GM18519 (cell line): ENCODE results near the gene AGBL1.

Source experiments
- ATAC-seq: cut with Tn5 transposase; IDR thresholded peaks from one replicate; pipeline ENCODE4 v1.9.1; 2021; ENCODE audit warnings: mild to moderate bottlenecking, moderate library complexity; ENCODE audit not compliant: unreplicated experiment, low FRiP score

The AGBL1 gene

DNA sequence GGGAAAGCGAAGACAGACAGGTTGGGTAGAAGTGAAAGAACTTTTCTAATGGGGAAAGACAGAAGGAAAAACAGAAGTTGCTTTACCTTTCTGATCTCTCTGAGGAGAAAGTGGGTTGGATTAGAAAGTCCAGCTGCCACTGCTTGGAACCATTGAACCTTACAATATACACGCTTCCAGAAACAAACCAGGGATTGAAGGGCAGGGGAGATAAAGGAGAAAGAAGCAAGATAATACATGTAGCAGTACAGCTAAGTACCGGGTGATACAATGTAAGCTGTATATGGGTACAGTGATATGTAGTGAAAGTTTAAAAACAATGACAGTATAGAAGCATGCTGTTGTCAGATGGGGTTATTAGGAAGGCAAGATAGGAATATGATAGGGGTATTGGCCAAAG, 684.4 kb downstream of the AGBL1 start:
- ATAC-seq, result no peak

DNA sequence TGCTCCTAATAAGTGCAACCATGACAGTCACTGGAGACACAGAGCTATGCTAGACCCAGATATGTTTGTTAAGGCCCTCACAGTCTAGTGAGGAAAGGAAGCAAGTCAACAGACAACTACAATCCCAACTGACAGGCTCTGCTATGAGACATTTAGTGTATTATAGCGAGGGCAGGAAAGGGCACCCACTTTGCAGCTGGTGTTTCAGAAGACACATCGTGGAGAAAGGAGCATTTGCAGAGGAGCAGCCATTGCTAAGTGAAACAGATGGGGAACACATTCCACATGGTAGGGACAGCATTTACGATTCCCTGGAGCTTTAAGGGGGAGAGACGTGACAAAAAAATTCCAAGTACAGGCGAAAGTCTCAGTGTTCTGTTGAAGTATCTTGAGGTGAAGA, 685.6 kb downstream of the AGBL1 start:
- ATAC-seq, result no peak

DNA sequence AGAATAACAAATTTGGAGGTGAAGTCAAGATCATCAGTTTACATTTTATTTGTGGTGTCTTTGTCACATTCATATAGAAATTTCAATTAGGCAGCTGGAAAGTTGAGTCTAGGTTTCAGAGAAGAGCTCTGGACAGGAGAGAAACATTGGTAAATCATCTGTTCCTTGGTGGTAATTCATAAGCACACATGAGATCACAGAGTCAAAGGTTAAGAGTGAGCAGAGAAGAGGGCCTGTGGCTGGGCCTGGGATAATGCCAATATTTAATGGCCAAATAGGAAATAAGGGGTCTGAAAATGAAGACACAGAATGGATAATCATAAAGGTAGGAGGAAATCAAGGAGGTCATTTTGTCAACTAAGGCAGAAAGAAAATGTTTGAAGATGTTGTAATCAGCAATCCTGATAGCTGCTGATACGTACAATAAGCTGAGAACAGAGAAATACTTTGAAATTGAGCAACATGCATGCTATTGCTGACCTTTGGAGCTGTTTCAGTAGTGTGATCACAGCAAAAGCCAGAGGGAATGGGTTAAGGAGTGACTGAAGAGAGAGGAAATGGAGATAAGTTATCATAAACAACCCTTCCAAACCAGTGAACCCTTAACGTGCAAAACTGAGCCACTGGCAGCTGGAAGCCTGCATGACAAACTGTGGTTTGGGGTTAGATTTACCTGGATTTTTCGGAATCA, 692.8 kb downstream of the AGBL1 start:
- ATAC-seq, result no peak

DNA sequence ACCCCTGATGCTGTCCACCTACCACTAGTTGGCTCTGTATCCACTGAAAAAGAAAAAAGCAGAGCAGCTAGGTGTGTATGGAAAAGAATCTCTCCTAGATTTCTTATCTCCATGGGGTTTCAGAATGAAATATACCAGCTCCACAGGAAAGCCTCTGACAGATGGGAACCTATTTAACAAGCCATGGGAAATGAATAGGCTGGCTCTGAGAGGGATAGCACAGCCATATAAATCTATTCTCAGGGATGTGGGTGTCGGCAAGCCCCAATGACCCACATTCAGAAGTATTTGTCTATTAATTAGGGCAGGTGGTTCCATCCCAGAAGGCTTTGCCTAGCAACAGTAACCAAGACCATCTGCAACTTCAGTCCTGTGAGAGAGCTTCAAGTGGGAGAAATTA, 694.1 kb downstream of the AGBL1 start:
- ATAC-seq, result no peak

DNA sequence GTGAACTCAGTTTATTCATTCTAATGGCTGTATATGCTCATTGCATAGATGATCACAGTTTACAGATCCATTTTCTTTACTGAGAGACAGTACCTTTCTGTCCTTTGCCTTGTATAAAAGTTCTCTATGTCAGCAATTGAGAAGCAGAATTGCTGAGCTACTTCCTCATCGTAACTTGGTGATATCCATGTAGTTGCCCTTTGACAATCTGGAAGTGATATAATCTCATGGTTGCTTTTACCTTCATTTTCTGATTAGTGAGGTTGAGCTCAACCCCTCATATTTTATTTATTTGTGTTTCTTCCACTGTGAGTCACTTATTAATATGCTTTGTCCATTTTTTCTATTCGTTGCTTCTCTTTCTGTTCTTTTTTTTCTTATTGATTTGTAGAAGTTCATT, 696.5 kb downstream of the AGBL1 start:
- no peak for ATAC-seq

DNA sequence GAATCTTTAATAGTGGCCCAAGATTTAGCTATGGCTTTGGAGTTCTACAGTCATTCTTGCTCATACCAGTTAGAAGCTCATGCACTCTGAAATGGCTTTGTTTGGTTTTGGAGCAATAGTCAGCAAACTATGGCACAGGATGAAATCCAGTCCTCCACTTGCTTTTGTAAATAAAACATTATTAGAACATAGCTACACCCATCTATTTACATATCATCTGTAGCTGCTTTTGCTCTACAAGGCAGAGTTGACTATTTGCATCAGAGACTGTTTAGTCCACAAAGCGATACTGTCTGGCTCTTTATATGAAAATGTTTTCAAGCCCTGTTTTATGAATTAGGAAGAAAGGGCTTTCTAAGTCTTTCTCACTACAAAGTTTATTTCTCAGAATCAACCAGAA, 716.9 kb downstream of the AGBL1 start:
- ATAC-seq, result no peak

DNA sequence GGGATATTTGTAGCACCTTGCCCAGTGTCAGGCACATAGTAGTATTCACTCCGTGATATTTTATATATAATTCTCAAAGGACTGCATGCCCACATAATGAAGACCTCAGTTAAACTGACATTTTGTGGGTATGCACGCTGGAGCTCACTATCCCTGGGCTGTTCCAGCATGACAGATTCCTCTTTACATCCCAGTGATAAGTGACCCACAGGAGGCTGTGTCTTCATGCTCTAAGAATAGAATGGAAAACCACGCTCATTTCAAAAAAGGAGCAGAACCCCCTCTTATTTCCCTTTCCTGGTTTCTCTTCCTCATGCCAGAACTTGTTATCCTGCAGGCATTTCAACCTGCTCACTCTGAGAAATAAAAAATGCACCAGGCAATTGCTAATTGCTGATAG, 717.5 kb downstream of the AGBL1 start:
- ATAC-seq, result no peak

DNA sequence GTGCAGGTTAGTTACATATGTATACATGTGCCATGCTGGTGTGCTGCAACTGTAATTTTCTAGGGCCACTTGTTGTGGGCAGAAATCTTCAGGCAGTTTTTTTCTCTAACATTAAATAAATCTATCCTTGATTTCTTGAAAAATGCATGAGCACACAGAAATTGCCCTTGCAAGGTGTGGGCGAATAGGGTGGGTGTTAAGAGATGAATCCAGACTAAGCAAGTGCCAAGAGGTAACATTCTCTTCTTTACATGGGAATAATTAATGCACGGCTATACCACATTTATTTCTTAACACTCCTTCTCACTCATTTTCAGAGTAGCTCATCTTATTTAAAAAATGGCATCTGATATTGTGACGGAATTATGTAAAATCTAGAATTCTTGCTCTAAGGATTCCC, 719.6 kb downstream of the AGBL1 start:
- no peak for ATAC-seq

DNA sequence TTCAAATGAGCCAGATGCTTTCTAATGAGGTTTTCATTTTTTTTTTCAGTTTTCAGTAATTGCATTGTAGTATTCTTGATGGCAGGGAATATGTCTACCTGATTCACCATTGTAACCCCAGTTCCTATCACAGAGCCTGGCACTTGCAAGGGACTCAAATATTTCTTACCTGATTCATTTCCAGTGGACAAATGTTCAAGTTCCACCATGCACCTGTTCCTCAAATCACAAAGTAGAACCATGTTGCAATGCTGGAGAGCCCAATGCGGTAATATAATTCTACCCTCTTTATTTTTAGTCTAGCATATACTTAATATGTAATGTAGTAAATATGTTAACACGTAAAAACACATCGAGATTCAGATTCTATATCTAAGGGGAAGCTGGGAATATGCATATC, 722.6 kb downstream of the AGBL1 start:
- no peak for ATAC-seq

DNA sequence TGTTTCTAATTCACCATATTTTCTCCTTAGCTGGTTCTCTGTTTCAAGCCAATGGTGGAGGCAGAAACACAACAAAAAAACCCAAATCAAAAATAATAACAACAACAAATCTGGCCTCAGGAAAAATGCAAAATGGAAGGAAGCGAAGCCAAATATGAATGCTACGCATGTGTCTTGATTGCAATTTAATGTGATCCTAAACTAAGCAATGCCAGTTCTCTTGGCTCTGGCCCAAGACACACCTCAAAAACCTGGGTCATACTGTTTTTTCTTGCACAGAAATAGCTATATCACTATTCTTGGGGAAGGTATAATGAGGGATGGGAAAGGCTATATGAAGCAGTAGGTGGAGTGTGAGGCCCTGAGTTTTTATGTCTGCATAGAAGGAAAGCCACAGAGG, 724.7 kb downstream of the AGBL1 start:
- ATAC-seq, result no peak

DNA sequence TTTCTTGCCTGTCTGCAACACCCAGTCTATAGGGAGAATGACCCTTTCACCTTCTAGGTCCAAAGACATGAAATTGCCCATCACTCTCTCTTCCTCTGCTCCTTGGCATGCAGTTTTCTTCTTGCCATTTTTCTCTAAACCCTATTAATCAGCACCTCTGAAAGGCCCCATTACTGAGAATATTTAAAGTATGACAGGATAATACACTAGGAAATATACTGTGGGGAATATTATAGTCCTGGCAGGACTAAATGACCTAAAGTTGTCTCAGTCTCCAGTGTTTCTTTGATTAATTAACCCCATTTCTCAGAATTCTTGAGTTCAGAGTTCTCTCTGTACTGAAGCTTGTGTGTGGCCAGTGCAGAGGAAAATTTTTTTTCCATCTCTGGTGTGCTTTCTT, 730.7 kb downstream of the AGBL1 start:
- no peak for ATAC-seq

DNA sequence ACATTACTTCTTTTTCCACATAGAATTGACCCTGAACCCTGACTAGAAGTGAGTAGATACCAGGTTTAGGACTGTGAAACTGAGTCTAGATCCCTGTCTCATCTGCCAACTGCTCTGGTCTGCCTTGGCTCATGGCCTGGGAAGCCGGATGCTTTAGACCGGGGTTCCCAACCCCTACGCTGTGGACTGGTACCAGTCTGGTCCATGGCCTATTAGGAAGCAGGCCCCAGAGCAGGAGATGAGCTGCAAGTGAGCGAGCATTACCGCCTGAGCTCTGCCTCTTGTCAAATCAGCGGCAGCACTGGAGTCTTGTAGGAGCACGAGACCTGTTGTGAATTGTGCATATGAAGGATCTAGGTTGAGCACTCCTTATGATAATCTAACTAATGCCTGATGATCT, 734.2 kb downstream of the AGBL1 start:
- ATAC-seq, result no peak

DNA sequence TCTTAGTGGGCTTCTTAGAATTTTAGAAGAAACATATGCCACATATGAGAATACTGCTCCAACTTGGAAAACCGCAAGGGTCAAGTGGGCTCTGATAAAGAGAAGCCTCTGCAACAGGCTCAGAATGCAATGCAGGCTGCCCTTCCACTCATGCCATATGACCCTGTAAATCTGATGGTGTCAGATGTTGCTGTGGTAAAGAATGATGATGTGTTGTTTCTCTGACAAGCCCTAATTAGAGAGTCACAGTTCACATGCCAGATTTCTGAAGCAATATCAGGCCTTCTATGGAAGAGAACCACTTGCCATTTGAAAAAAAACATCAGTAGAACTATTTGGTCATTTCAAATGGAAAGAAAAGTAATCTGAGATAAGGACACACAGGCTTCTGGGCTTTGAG, 749.6 kb downstream of the AGBL1 start:
- ATAC-seq, result no peak

DNA sequence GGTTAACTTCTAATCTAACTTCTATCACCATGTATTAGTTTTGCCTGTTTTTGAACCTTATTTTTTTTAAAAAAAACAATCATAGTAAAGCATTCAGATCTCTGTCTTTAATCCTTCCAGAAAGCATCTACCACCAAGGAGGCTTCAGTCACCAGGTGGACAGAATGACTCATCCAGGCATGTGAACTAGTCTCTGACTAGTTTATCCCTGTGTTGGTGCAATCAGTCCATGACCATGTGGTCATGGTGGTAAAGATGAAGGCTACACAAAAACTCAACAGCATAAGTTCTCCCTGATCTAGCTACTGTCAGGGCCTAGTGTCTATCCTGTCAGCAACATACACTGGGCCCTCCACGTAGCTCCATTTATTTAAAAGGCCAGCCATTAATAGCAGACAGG, 750.6 kb downstream of the AGBL1 start:
- ATAC-seq, result no peak

DNA sequence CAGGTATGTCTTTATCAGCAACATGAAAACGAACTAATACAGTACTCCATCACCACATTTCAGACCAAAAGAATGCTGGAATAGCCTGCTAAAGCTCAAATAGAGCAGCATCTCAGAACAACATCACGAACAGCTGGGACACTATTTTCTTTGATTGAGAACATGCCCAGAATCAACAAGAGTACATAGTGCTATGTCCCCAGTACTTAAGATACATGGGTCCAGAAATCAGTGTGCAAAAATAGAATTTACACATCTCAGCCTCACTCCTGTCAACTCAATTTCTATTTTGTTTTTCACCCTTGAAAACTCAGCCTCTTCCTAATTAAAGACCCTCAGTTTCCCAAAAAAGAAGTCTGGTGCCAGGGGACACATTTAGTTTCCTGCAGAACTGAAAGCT, 753.9 kb downstream of the AGBL1 start:
- ATAC-seq, result no peak

DNA sequence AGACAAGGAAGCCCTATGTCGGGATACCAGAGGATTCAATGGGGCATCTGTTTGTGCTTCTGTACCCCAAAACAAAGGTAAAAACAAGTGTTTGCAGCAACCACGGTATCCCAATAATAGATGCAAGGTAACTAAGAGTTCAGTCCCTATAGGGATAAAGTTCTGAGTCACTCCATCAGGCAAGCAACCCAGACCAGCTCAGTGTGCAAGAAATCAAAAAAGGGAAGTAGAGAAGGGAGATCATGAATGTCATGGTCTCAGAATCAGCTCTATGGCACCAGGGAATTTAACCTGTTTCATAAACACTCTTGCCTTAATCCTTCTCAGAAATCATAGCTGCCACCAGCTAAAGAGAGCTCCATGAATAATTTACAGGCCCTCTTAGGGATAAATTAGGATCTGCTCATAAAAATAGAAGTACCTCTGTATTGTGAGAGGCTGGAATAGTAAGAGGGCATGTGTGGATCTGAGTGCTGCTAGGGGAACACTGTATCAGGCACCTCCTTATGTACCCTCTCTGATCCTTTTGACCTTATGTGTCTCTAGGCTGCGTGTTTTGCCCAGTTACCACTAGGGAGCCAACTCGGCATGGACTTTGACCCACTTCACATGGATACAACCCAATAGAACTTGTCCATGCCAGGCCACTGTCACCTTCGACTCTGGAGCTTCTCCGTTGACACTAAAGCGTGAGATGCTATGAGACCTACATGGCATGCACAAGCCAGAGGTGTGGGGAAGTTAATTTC, 754.6 kb downstream of the AGBL1 start:
- no peak for ATAC-seq

DNA sequence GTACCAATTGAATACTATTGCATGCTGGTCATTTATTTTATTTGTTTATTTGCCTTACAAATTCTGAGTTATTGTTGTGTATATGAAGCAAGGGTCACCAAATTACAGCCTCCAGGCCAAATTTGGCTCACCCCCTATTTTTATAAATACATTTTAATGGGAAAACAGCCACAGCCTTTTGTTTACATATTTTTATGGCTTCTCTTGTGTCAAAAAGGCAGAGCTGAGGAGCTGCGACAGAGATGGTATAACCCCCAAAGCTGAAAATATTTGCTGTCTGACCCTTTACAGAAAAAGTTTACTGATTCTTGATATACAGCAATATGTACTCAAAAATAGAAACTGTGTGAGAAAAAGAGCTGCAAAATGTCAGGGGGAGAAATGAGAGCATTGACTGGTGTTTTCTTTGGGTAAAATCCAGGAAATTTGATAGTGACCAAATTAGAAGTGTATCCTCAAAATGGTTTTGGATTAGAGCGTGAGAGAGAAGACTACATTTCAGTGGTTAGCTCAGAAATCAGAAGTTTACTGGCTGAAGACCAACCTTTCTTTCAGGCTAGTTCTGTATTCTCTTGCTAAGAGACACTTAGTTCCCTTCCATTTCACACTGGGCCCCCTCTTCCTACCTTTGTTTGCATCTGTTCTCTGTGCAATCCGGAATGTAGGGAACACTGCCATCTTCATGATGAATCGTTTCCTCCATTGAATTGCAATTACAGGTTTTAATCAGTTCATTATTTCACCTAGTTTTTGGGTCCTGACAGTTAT, 757.8 kb downstream of the AGBL1 start:
- ATAC-seq, result no peak

DNA sequence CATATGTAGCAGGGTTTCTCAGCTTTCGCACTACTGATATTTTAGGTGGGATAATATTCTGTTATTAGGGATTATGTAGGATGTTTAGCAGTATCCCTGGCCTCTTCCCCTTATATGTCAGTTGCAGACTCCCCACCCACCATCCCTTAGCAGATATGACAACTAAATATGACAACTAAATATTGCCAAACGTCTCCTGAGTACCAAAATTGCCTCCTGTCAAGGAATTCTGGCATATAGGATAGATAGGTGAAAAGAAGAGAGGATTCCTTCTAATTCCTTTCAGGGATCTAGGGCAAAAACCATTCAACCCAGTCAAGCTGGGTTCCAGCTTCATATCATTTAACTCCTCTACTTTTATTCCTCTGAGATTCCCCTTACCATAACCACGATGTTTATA, 759.8 kb downstream of the AGBL1 start:
- no peak for ATAC-seq

DNA sequence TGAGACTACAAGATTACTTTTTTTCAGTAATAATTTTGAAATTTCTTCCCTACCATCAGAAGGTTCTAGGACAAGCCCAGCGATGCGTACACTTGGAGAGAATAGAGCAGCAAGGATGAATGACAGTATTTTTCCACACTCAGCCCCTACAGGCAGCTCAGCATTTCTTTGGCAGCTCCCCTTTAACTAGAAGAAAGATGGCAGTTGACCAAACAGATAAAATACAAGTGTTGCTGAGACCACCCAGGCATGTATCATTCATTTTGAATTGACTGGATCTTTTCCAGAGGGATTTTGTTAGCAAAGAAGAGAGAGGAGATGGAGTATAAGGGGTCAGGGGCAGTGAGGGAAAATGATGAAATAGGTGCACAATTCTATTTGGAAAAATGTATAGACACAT, 761.3 kb downstream of the AGBL1 start:
- no peak for ATAC-seq

DNA sequence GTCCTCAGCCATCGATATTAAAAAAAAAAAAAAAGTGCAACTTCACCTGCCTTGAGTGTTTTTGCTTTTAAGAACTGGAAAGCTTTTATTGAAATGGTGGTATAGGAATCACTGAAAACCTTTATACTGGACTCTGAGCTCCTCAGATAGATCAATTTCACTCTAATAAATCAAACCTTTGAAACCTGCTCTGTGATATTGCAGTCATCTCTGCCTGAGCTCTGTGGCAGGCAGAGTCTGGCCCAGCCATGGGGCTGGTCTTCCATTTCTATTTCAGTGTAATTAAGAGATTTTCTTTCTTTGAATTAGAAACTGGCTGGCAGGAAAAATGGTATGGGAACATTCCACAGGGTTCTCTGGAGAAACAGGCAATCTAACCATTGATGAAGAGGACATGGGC, 762.5 kb downstream of the AGBL1 start:
- no peak for ATAC-seq

DNA sequence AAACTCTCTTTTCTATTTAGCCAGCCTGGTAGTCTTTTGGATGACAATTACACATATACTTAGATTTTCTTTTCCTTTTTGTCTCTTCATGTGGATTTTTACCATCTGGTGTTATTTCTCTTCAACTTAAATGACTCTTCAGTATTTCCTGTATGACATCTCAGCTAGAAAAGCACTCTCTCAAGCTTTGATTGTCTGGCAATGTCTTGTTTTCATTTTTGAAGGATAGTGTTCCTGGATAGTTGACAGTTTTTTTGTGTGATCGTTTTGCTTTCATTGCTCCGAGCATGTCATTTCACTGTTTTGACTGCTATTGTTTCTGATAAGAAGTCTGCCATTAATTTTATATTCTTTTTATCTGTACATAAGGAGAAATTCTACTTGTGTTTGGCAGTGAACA, 766.4 kb downstream of the AGBL1 start:
- no peak for ATAC-seq

DNA sequence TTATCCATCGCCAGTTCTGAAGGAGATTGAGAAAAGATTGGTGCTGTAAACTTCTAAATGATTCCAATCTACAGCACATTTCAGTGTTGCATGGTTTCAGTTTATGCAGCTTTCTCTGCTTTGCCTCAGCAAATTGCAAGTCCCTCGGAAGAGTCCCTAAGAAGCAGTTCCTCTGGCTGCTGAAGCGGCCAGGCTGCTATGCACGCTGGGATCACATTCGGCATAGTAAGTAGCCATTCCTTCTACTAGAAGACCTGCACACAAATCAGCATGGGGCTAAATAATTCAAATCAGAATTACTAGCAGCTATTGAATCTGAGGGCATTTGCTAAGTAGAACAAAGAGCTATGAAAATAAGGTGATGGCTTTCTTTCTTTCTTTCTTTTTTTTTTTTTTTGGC, 769.5 kb downstream of the AGBL1 start:
- ATAC-seq, result no peak
